H1 (cell line): ENCODE measurements around the gene HSPA1B. TPM values are rescaled to one million over a fixed set of nuclear protein-coding genes. Genes with fewer than 3 reads are reported as not detected.

Experiments used
- CTCF ChIP-seq, 3 experiments: IDR thresholded peaks; 1 replicate in 2 of 3; 2 replicates in 1 of 3; pipeline versions ENCODE4 v1.5.1 to v1.6.1; 2011; ENCODE audit warnings: low read length in 3 of 3, mild to moderate bottlenecking in 3 of 3, inconsistent platforms in 2 of 3, low read depth in 1 of 3, moderate library complexity in 1 of 3; ENCODE audit not compliant: insufficient read depth in 1 of 3; ENCODE audit errors: control extremely low read depth in 1 of 3
- RBBP5 ChIP-seq: IDR thresholded peaks from 2 replicates; pipeline ENCODE4 v1.7.1; 2012; ENCODE audit warnings: low read depth, mild to moderate bottlenecking, inconsistent platforms, low read length, moderate library complexity, borderline replicate concordance
- SIX5 ChIP-seq: IDR thresholded peaks from 2 replicates; pipeline ENCODE4 v1.6.1; 2011; ENCODE audit warnings: mild to moderate bottlenecking, low read depth, low read length
- TAF1 ChIP-seq: IDR thresholded peaks from 2 replicates; pipeline ENCODE4 v1.6.1; 2011; ENCODE audit warnings: mild to moderate bottlenecking, low read depth, low read length
- polyA plus RNA-seq, 7 experiments: library from polyadenylated mRNA; depleted of rRNA in 3 of 7; stranded (reverse) in 5 of 7; unstranded in 2 of 7; fragments of >200 nt in 5 of 7; fragments of 200-250 nt in 2 of 7; gene quantifications; 1 replicate in 5 of 7; 2 replicates in 1 of 7; 4 replicates in 1 of 7; pipeline versions ENCODE4 v1.2.1 to v1.2.3, GENCODE V29; 2011 to 2013; ENCODE audit warnings: missing spikeins in 2 of 7, mixed read lengths in 2 of 7
- total RNA-seq: library from RNA; stranded (reverse); fragmentation: NEBNext Ultra II Directional; extraction: Animal tissue kit (Norgen Biotek cat#: 25700); gene quantifications from 2 replicates; pipeline ENCODE4 v1.2.1, GENCODE V29; 2021

HSPA1B gene
- total and polyA plus RNA-seq, 2 of the 8 experiments (the other 6 are each of a cell fraction or from before 2014, with no cell fraction given), result 36.6 to 76.6 TPM

GRCh38 chr6:31858707-31859106 is 31.2 kb downstream of the HSPA1B start (continued):
- TF ChIP-seq TAF1 (no peak), CTCF (IDR thresholded peaks at IDR 0.05; ENCODE audit: control extremely low read depth in 1 of 3, insufficient read depth in 1 of 3, low read depth in 1 of 3, low read length in 3 of 3) (no peak), SIX5 (no peak), RBBP5 (no peak)
- TF ChIP-seq, all 59 proteins: peak for 0
